HFF-Myc (cell line): ENCODE measurements around the gene PTPN23.

ENCODE experiments used
- DNase-seq: peaks from one replicate; pipeline ENCODE4 v3.0.0-alpha.2; 2011; ENCODE audit warnings: low read depth; ENCODE audit errors: extremely low read depth
- H3K4me3 ChIP-seq: replicated peaks from 2 replicates; pipeline ENCODE4 v1.5.1; 2011; ENCODE audit warnings: low read depth, mild to moderate bottlenecking, control low read depth, low read length
- CTCF ChIP-seq: IDR thresholded peaks from 2 replicates; pipeline ENCODE4 v1.5.1; 2012; ENCODE audit warnings: mild to moderate bottlenecking, low read depth, low read length, control low read depth; ENCODE audit errors: missing control alignments

Gene PTPN23

GRCh38 chr3:47425383-47425778 is 44.6 kb downstream of the PTPN23 start:
- no peak overlapping the region for H3K4me3 ChIP-seq
- no peak for DNase-seq
- no peak for TF ChIP-seq CTCF

GRCh38 chr3:47425959-47426358 is 45.1 kb downstream of the PTPN23 start:
- no peak for TF ChIP-seq CTCF
- no peak for DNase-seq

GRCh38 chr3:47427866-47428265 is 47.0 kb downstream of the PTPN23 start:
- no peak overlapping the region for H3K4me3 ChIP-seq
- no peak for TF ChIP-seq CTCF
- no peak for DNase-seq

More at GRCh38 chr3:47425959-47426358, 45.1 kb downstream of the PTPN23 start:
- no peak overlapping the region for H3K4me3 ChIP-seq

GRCh38 chr3:47428662-47429061 is 47.8 kb downstream of the PTPN23 start:
- no peak for TF ChIP-seq CTCF
- DNase-seq, result no peak
- H3K4me3 ChIP-seq, result no peak overlapping the region

- DNase-seq, result no peak
- no peak overlapping the region for H3K4me3 ChIP-seq
- TF ChIP-seq CTCF, result no peak
Measured at GRCh38 chr3:47429476-47430270, 48.9 kb downstream of the PTPN23 start.

- no peak overlapping the region for H3K4me3 ChIP-seq
- DNase-seq, result no peak
- no peak for TF ChIP-seq CTCF
Measured at GRCh38 chr3:47430606-47431005, 49.8 kb downstream of the PTPN23 start.

- no peak for DNase-seq
- TF ChIP-seq CTCF, result no peak
- no peak overlapping the region for H3K4me3 ChIP-seq
Measured at GRCh38 chr3:47431225-47431624, 50.4 kb downstream of the PTPN23 start.
